SH-SY5Y (cell line): Measurements from ENCODE around the gene RPLP2.

Experiments used
- GATA2 ChIP-seq: IDR thresholded peaks from 2 replicates; pipeline ENCODE4 v1.6.1; 2011; ENCODE audit warnings: mild to moderate bottlenecking, low read depth, low read length
- GATA3 ChIP-seq: IDR thresholded peaks from 2 replicates; pipeline ENCODE4 v1.6.1; 2011; ENCODE audit warnings: low read depth, mild to moderate bottlenecking, low read length, moderate library complexity

Gene RPLP2

DNA sequence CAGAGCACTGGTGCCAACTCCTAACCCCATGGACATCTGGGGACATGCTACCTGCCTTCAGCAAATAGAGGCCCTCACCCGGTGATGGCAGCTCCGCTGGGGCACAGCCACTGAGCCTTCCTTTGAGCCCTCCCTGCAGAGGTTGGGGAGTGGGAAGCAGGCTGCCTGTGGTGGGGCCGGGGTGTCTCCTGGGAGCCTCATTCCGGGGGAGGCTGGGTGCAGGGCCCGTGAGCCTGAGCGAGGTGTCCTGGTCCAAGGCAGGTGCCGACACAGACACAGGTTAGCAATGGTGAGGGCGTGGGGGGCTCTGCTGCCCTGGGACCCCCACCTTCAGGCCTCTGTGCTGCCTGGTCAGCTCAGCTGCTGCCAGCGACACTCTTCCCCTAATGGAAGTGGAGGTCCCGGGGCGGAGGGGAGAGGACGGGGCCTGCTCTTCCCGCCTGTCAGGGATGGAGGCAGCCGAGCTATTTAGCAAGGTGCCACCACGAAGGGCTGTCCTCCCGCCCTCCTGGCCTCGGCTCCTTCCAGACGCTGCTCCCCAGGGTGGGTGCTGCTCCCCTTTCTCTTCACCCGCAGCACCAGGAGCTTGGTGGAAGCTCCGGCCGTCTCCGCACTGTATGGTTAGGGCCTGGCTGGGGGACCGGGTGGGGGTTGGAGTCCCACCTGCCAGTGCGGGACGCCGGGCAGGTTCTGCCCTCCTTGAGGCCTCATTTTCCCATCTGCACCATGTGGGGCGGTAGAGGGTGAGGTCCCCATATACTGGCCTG, 44.1 kb downstream of the RPLP2 start:
- TF ChIP-seq GATA3 (no peak), GATA2 (no peak)

GRCh38 chr11:854601-855329, 45.0 kb downstream of the RPLP2 start:
- no peak for TF ChIP-seq GATA2
- no peak for TF ChIP-seq GATA3

DNA sequence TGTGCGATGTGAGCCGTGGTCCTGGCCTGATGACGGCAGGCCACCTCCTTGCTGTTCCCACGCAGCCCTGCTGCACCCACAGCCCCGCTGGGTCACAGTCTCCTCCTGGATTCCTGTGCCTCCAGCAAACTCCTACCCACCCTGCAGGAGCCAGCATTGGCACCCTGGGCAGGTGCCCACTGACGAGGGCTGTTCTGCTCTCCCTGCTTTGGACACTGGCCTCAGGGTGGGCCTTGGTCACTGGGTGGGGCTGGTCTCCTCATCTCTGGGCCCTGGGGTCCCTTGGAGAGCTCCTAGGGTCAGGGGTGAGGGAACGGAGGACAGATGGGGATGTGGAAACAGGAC, 45.5 kb downstream of the RPLP2 start:
- TF ChIP-seq GATA2 (no peak), GATA3 (no peak)

DNA sequence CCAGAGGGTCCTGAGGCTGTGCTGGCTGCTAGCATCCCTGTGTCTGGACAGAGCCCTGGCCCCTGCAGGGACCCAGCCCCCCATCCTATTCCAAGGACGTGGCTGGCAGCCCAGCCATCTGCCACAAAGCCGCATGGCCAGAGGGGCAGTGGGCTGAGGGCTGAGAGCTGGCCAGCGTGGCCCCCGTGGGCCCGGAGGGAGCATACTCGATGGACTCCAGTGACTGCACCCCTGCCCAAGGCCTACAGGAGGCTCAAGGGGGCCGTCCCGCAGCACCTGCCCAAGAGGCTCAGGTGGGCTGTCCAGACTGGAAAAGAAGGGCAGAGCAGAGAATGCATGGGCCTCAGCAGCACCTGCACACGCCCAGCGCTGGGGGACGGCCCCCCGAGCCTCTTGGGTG, 46.0 kb downstream of the RPLP2 start:
- TF ChIP-seq GATA2, result no peak
- no peak for TF ChIP-seq GATA3

GRCh38 chr11:856397-856796, 46.6 kb downstream of the RPLP2 start:
- TF ChIP-seq GATA2 (no peak), GATA3 (no peak)

- TF ChIP-seq GATA3 (no peak), GATA2 (no peak)
These were observed 48.4 kb downstream of the RPLP2 start for GRCh38 chr11:858053-858761.

- TF ChIP-seq GATA3, result no peak
- TF ChIP-seq GATA2, result no peak
These were observed 49.1 kb downstream of the RPLP2 start for GRCh38 chr11:858762-859339.

DNA sequence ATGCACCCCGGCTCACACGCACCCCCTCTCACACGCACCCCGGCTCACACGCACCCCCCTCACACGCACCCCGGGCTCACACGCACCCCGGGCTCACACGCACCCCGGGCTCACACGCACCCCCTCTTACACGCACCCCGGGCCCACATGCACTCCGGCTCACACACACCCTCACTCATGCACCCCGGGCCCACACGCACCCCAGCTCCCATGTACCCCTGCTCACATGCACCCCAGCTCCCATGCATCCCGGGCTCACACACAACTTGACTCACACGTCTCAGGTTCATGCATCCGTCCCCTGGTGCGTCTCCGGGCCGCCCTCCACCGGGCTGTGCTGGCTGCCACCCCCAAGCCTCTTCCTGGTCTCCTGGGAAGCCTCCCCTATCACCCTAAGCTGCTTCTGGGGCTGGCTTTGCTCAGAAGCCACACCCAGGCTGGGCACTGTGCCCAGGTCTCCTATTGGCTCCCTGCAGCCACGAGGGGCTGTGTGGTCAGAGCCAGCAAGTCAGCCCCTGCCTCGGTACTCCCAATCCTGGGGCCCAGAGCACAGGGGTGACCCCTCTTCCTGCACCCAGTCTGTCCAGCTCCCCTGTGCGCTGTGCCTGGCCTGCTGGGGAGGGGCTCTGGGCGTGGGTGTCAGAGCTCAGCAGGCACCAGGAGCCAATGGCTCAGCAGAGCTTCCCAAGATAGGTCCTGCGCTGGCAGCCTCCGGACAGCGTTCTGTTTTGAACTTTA, 49.8 kb downstream of the RPLP2 start:
- TF ChIP-seq GATA3, result no peak
- no peak for TF ChIP-seq GATA2

DNA sequence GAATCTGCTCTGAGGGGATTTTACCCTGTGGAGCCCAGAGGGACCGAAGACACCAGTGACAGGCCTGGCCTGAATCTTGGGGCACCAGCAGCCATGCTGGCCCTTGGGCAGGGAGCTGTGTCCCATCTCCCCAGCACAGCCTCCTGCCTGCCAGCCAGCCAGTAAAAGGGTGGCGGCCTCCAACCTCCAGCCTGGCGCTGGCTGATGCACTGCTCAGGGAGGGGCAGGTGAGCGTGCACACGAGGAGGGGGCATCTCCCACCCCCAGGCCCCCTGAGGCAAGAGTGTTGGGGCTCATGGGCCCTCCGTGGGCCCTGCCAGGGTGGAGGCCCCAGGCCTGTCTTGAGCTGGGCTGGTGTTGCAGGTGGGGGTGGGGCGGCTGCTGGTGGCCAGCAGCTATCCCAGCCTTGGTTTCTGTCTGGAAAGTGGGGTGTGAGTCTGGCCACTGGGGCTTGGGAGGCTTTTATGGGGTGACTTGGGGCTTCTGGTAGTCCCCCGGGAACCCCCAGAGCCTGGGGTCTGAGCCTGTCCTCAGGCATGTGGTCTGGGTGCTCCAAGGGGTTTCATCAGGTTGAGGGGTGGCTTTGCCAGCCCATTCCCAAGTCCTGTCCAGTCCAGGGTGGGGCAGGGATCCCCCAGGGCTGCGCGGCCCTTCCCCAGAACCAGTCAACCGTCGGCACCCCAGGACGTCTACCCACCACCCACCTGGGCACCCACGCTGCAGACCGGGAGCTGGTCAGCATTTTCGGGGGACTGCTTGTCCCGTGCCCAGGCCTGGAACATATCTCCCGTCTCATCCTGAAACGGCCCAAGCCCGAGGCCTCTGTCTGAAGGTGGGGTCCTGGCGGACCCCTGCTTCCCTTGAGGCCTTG, 50.7 kb downstream of the RPLP2 start:
- no peak for TF ChIP-seq GATA2
- no peak for TF ChIP-seq GATA3

DNA sequence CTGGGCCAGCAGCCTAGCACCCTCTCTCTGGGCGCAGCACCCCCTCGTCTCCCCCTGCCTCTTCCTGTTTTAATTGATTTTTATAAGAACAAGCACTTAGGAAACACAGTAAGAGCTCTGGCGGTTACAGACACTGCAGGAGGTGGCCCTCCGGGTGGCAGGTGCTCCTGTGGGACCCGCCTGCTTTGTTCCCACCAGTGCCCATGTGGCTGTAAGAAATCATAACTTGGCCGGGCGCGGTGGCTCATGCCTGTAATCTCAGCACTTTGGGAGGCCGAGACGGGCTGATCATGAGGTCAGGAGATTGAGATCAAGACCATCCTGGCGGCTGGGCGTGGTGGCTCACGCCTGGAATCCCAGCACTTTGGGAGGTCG, 51.3 kb downstream of the RPLP2 start:
- TF ChIP-seq GATA2, result no peak
- TF ChIP-seq GATA3, result no peak

- no peak for TF ChIP-seq GATA2
- no peak for TF ChIP-seq GATA3
These were observed 52.4 kb downstream of the RPLP2 start for GRCh38 chr11:862081-862661.
